C4-2B (cell line): ENCODE measurements around the gene RWDD3.

Source experiments
- H3K27ac ChIP-seq: fragments of 450-650 bp; 2 replicates; pipeline ENCODE4 v1.5.1; 2017
- CTCF ChIP-seq: fragments of 450-650 bp; conservative IDR thresholded peaks from 2 replicates; pipeline ENCODE4 v1.5.1; 2017; ENCODE audit warnings: mild to moderate bottlenecking
- ZFX ChIP-seq: fragments of 450-650 bp; IDR thresholded peaks from 2 replicates; pipeline ENCODE4 v1.6.1; 2017

Gene RWDD3

DNA sequence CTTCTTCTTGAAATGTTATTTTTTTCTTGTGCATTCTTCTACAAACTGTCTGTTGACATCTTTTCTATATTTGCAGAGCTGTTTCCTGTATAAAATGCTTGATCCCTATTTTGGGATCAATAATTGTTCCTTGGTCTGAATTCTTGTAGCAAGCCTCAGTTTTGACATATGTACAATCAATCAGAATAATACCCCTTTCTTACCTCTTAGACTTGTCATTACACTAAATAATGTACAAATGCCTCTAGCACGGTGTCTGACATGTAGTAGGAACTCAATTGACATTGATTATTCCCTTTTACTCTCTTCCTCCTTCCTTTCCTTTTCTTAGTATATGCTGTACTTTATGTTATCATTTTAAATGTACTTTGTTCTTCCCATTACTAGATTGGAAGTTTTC is 25.2 kb downstream of the RWDD3 start:
- TF ChIP-seq CTCF: no peak
- no peak for TF ChIP-seq ZFX
- H3K27ac ChIP-seq: no peak overlapping the region

DNA sequence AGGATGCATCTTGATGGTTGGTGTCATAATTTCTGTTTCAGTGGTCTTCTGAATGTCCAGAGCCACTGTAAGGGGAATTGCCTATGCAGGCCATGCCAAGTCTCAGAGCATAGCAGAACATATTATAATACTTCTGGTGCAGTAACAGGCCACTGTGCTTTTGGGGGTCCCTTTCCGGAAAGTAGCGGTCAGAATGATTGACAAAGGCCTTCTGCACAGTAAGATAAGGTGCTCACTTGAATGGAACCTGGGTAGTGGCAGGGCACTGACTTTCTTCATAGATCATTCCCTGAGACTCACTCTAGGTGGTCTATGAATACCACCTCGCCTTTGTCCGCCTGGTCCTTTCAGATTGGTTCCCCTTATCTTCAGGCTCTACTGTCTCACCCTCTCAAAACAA is 28.9 kb downstream of the RWDD3 start:
- H3K27ac ChIP-seq: no peak overlapping the region
- no peak for TF ChIP-seq ZFX
- TF ChIP-seq CTCF: no peak

DNA sequence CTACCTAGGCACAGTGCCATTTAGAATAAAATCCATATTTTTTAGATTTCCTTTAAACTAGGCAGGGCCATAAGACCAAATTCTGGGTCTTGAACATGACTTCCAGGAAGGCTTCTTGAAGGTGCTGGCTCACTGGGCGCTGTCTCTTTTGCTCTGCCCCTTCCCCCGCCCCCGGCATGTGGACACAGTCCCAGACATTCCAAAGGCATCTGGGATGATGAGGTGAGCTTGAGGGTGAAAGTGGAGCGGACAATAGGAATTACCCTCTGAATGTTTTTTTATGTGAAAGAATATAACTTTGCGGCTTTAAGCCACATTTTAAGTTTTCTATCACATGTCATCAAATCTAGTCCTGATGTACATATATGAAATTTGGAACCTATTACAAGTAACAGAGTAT is 29.4 kb downstream of the RWDD3 start:
- H3K27ac ChIP-seq: no peak overlapping the region
- TF ChIP-seq ZFX: no peak

GRCh38 chr1:95265106-95265505 is 31.1 kb downstream of the RWDD3 start:
- TF ChIP-seq CTCF (no peak), ZFX (no peak)
- H3K27ac ChIP-seq: no peak overlapping the region

DNA sequence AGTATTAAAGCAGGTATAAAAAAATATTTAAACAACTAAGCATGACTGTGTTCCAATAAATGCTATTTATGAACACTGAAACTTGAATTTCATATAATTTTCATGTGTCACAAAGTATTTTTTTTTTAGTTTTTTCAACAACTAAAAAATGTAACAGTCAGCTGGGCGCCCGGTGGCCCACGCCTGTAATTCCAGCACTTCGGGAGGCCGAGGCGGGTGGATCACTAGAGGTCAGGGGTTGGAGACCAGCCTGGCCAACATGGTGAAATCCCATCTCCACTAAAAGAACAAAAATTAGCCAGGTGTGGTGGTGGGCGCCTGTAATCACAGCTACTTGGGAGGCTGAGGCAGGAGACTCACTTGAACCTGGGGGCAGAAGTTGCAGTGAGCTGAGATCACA is 42.4 kb downstream of the RWDD3 start:
- TF ChIP-seq ZFX (no peak), CTCF (no peak)
- H3K27ac ChIP-seq: no peak overlapping the region

DNA sequence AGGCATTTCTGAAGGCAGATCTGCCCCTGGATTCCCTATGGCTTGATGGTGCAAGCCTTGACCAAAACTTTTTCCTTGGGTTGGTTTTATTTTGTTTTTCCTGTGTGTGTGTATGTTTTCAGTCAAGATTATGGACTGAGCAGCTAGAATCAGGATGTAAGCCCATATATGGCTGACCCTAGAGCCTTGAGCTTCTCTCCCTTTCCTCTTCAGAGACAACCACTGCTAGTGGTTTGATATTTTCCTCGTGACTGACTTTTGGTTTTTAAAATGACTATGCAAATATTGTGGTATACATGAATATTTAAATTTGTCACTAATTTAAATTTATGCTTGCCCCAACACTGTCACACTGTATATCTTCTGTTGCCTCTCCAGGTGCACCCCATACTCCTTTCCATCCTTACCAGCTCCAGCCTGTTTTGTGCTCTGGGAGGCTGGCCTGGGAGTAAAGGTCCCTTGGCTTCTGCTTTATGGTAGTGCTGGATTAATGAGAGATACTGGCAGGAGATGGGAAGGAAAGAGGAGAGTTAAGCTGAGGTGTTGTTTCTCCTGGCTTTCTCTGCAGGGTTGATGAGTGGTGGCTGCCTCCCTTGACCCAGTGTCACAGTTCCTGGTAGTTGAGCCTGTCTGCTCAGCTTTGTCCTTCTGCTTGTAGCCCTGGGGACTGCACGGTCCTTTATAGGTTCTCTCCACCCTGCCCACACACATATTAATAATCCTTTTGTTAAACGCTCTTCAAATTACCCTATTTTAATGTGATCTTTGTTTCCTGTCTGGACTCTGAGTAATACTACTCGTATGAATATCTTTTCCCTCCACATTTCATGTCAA is 44.4 kb downstream of the RWDD3 start:
- H3K27ac ChIP-seq: no peak overlapping the region

DNA sequence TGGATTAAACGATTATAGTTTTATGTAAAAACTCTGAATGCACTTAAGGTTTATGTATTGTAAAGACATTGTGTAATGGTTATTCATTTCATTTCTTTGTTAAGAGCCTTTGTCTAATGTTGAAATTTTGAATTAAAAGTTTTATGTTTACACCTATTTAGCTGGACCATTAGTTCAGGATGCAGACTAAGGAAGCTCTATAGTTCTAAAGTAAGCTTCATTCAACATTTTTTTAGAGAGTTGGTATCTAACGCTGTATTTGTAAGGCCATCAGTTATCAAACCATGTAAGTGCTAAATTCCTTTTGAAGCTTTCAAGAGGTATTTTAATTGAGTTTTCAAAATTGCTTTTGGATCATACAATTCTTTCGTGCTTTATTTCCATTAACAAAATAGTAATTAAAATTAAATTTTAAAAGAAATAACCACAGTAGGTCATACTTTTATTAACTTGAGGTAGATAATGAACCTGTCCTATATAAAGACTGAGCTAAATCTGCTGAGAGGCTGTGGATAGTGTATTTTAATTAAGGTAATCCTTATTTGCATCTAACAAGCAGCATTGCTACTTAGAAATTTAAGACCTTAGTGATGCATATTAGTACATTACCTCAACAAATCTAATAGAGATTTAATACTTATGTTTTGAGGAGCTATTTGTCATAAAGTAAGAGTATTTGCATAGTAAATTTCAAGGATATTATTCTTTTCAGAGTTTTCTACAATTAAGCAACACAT is 47.9 kb downstream of the RWDD3 start:
- TF ChIP-seq ZFX (no peak), CTCF (no peak)
- no peak overlapping the region for H3K27ac ChIP-seq

More for the DNA sequence above, 44.4 kb downstream of the RWDD3 start:
- TF ChIP-seq ZFX (no peak), CTCF (no peak)
